NB4 (cell line): ENCODE measurements around the gene NELL1.

Experiments used
- DNase-seq: peaks from one replicate; pipeline ENCODE4 v3.0.0; 2010; ENCODE audit warnings: low read depth
- H3K4me3 ChIP-seq: one replicate; pipeline ENCODE4 v1.5.1; 2011; ENCODE audit warnings: mild to moderate bottlenecking, low read depth, low read length, moderate library complexity
- MYC ChIP-seq: IDR thresholded peaks from 2 replicates; pipeline ENCODE4 v1.6.1; 2011; ENCODE audit warnings: low read depth, low read length
- POLR2A ChIP-seq: IDR thresholded peaks from 2 replicates; pipeline ENCODE4 v1.6.1; 2011; ENCODE audit warnings: mild to moderate bottlenecking; ENCODE audit not compliant: insufficient read length; ENCODE audit errors: extremely low read depth
- TF ChIP-seq, protein P1 (sequence below): IDR thresholded peaks from one replicate; pipeline ENCODE4 v1.5.1; 2012; ENCODE audit warnings: low read depth, low read length
- TF ChIP-seq, protein P2 (sequence below): IDR thresholded peaks from 2 replicates; pipeline ENCODE4 v1.6.1; 2011; ENCODE audit warnings: low read depth, low read length

The NELL1 gene

DNA sequence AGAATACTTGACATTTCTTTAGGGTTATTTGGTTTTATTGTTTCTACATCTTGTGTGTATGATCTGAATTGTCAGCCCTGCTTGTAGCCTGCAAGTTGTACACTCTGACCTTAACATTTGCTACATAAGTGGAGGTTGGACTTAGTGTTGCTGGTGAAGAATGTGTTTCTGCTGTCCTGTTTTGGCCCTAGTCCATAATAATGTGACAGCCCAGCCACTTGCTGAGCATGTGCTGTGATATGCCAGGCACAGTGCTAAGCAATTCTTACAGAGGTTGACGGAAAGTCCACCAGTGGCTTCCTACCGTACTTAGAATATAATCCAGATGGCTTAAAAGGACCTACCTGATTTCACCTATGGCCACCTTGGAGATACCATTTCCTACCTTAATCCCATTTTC lies 526.6 kb downstream of the NELL1 start:
- no peak for DNase-seq

DNA sequence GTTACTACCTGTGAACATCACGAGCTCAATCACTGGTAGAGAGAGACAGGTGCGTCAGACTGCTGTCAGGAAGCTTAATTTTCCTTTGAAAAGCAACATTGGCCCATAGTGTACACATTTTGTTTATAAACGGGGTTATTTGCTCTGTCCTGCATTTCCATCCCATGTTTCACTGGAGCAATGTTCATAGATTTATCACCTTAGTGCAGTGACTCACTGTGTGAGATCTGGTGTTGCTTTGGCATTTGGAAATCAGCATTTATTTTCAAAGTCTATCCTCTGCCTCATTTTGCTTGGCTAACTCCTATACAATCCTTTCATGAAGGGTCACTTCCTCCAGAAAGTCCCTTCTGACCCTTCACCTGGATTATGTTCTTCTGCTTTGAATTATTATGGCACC lies 529.1 kb downstream of the NELL1 start:
- H3K4me3 ChIP-seq, result no peak overlapping the region
- no peak for DNase-seq
- TF ChIP-seq, protein P1, sequence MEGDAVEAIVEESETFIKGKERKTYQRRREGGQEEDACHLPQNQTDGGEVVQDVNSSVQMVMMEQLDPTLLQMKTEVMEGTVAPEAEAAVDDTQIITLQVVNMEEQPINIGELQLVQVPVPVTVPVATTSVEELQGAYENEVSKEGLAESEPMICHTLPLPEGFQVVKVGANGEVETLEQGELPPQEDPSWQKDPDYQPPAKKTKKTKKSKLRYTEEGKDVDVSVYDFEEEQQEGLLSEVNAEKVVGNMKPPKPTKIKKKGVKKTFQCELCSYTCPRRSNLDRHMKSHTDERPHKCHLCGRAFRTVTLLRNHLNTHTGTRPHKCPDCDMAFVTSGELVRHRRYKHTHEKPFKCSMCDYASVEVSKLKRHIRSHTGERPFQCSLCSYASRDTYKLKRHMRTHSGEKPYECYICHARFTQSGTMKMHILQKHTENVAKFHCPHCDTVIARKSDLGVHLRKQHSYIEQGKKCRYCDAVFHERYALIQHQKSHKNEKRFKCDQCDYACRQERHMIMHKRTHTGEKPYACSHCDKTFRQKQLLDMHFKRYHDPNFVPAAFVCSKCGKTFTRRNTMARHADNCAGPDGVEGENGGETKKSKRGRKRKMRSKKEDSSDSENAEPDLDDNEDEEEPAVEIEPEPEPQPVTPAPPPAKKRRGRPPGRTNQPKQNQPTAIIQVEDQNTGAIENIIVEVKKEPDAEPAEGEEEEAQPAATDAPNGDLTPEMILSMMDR, result no peak
- TF ChIP-seq MYC (no peak), POLR2A (no peak)
- TF ChIP-seq, protein P2, sequence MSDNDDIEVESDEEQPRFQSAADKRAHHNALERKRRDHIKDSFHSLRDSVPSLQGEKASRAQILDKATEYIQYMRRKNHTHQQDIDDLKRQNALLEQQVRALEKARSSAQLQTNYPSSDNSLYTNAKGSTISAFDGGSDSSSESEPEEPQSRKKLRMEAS, result no peak

More for the DNA sequence above, 526.6 kb downstream of the NELL1 start:
- H3K4me3 ChIP-seq, result no peak overlapping the region
- no peak for TF ChIP-seq POLR2A
- no peak for TF ChIP-seq MYC
- TF ChIP-seq, protein P2, result no peak

DNA sequence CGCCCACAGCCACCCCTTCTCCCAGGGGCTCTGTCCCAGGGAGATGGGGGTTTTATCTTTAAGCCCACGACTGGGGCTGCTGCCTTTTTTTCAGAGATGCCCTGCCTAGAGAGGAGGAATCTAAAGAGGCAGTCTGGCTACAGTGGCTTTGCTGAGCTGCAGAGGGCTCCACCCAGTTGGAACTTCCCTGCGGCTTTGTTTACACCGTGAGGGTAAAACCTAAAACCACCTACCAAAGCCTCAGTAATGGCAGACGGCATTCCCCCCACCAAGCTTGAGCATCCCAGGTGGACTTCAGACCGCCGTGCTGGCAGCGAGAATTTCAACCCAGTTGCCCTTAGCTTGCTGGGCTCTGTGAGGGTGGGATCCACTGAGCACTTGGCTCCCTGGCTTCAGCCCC lies 535.8 kb downstream of the NELL1 start:
- no peak overlapping the region for H3K4me3 ChIP-seq
- TF ChIP-seq MYC, result no peak
- TF ChIP-seq, protein P1, result no peak
- TF ChIP-seq, protein P2, result no peak
- DNase-seq, result no peak

DNA sequence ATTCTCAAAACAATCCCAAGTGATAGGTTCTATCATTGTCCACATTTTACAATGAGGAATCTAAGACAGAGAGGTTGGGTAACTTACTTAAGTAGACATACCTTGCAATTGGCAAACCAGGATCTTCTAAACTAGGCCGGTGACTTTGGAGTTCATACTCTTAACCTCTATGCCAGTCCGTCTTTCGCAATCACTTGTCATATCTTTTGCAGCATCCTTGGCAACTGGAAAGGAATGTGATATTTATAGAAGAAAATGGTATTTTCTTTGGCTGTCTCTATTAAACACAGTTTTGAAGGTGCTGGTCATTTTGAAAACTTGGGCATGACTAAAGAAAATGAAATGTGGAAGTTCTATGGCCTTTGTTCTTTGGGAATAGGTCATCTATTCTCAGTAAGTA lies 556.5 kb downstream of the NELL1 start:
- no peak overlapping the region for H3K4me3 ChIP-seq
- DNase-seq, result no peak
- TF ChIP-seq, protein P2, result no peak
- no peak for TF ChIP-seq POLR2A
- TF ChIP-seq, protein P1, result no peak

DNA sequence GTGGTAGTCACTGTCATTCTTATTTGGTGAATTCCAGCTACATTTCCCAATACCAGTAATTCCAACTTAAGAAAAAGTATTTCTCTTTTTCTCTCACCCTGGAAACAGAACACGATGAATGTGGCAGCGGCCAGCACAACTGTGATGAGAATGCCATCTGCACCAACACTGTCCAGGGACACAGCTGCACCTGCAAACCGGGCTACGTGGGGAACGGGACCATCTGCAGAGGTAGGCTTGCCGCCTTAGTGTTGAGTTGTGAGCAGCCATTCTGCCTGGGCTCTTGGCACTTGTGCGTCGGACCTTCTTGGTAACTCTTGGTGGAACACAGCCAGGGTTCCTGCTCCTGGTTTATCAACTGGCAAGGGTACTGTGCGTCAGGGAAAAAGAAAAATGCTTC lies 559.8 kb downstream of the NELL1 start:
- no peak overlapping the region for H3K4me3 ChIP-seq
- DNase-seq, result no peak
- TF ChIP-seq POLR2A (no peak), MYC (no peak)
- TF ChIP-seq, protein P1, result no peak
- TF ChIP-seq, protein P2, result no peak

DNA sequence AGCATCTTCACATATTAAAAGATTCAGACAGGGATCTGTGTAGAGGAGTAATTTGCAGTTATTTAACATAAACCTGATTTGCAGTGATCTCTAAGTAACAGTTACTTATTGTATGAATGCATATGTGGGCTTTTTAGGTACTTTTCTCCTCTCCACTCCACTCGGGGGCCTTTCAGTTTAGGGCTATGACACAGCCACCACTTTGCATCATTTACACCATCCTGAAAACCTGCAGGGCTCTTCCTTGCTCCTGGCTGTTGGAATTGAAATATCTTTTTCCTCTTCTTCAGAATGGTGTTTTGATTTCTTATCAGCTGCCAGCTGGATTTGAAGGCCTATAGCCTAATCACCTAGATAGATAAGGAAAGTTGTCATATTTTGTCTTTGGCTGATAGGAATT lies 580.8 kb downstream of the NELL1 start:
- no peak overlapping the region for H3K4me3 ChIP-seq
- no peak for DNase-seq
- no peak for TF ChIP-seq MYC
- TF ChIP-seq POLR2A, result no peak
- TF ChIP-seq, protein P1, result no peak
- TF ChIP-seq, protein P2, result no peak
